Activated CD8-positive, alpha-beta memory T cell treated with anti-CD3 and anti-CD28 coated beads, Interleukin-2, amount 10 ng/mL, durations not matched to agents 7 days and 5 days (primary cell): ENCODE results near the gene PER1. TPM values are rescaled to one million over a fixed set of nuclear protein-coding genes. Genes with fewer than 3 reads are reported as not detected.

ENCODE experiments used
- ATAC-seq: fragments of 150-1000 bp; cut with Tn5 transposase; one replicate; pipeline ENCODE4 v1.10.0; 2021; ENCODE audit warnings: moderate library complexity
- CTCF ChIA-PET: fragments of 350-600 bp; sonication (Branson Sonifier 250); formaldehyde crosslinking; loops from one replicate; lab custom pipeline; 2021; ENCODE audit warnings: antibody characterized with exemption; lab: Charles Lee
- DNase-seq: peaks from one replicate; pipeline ENCODE4 v3.0.0-alpha.2; 2020
- H3K27ac Mint-ChIP-seq: one replicate; pipeline ENCODE4 v1.8.0; 2021; ENCODE audit warnings: mild to moderate bottlenecking, mixed read lengths
- H3K27me3 Mint-ChIP-seq: one replicate; pipeline ENCODE4 v1.8.0; 2021; ENCODE audit warnings: mixed read lengths
- H3K36me3 Mint-ChIP-seq: one replicate; pipeline ENCODE4 v1.8.0; 2021; ENCODE audit warnings: mild to moderate bottlenecking, mixed read lengths
- H3K4me1 Mint-ChIP-seq: one replicate; pipeline ENCODE4 v1.8.0; 2021; ENCODE audit warnings: mixed read lengths
- H3K4me3 Mint-ChIP-seq: one replicate; pipeline ENCODE4 v1.8.0; 2021; ENCODE audit warnings: mild to moderate bottlenecking, moderate library complexity, mixed read lengths
- H3K9me3 Mint-ChIP-seq: one replicate; pipeline ENCODE4 v1.8.0; 2022; ENCODE audit warnings: low read depth, mixed read lengths
- total RNA-seq, 2 experiments: library from RNA; stranded (reverse); gene quantifications; one replicate each; pipeline ENCODE4 v1.2.3, GENCODE V29; 2021

The PER1 gene
- total RNA-seq, 2 experiments from 2014 or later, result 47.3 to 56.4 TPM

DNA sequence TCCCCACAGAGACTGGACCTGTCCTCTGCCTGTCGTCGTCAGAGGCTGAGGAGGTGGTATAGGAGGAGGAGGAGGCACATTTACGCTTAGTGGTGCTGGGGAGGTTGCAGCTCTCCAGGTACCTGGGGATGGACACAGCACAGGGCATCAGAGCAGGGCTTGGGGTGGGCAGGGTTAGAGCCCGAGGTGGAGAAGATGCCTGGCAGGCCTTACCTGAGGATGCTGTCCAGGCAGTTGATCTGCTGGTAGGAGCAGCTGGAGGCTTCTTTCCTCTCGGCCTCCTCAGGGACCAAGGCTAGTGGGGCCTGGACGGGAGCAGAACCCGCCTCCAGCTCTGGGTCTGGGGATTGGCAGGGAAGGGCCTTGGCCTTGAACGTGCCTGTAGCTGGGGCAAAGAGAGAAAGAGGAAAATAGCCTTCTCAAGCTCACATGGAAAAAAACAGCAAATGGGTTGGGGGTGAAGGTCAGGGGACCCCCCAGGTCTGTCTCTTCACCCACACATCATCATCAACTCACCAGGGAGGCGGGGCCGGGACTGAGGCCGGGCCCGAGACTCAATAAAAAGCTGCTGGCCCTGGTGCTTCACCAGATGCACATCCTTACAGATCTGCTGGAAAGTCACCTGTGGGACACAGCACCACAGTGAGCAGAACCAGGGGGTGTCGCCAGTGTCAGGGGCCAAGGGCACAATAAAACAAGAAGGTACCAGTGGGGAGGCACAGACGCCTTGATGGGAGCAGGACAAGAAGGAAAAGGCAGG, 5.6 kb downstream of the PER1 start:
- Mint-ChIP-seq H3K4me1 (peaks cover 6% of the 10 kb centered on the region), H3K27ac (no peak overlapping the region), H3K9me3 (no peaks in the 10 kb centered on the region), H3K27me3 (no peaks in the 10 kb centered on the region), H3K4me3 (no peak overlapping the region), H3K36me3 (peaks cover 27% of the 10 kb centered on the region)
- ATAC-seq (no peak), DNase-seq (no peak)
- CTCF ChIA-PET, result interaction anchor here (1.4 kb wide), 1 partner anchor 9 kb away, joined by 3 read pairs; no protein-coding TSS in a partner anchor

DNA sequence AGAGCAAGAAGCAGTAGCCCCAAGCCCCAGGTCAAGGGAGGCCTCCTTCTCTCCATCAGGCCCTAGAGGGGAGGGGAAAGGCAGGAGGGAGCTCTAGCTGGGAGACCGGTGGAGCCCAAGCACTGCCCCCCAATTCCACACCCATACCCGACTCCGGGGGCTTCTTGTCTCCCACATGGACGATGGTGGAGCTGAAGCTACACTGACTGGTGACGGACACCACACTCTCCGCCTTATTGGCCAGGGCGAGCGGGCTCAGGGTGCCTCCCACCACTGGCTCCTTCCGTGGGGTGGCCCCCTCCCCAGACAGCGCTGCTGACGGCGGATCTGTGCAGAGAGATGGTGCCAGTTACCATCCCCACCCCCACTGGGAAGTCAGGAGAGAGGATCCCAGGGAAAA, 6.4 kb downstream of the PER1 start:
- CTCF ChIA-PET, result interaction anchor here (0.9 to 1.4 kb wide), 2 partner anchors 8 to 36 kb away, joined by 3 read pairs; no protein-coding TSS in a partner anchor
- no peak for ATAC-seq
- Mint-ChIP-seq H3K4me3 (no peak overlapping the region), H3K36me3 (peaks cover 31% of the 10 kb centered on the region), H3K27me3 (no peaks in the 10 kb centered on the region), H3K9me3 (no peaks in the 10 kb centered on the region), H3K27ac (no peak overlapping the region), H3K4me1 (peaks cover 5% of the 10 kb centered on the region)
- no peak for DNase-seq

DNA sequence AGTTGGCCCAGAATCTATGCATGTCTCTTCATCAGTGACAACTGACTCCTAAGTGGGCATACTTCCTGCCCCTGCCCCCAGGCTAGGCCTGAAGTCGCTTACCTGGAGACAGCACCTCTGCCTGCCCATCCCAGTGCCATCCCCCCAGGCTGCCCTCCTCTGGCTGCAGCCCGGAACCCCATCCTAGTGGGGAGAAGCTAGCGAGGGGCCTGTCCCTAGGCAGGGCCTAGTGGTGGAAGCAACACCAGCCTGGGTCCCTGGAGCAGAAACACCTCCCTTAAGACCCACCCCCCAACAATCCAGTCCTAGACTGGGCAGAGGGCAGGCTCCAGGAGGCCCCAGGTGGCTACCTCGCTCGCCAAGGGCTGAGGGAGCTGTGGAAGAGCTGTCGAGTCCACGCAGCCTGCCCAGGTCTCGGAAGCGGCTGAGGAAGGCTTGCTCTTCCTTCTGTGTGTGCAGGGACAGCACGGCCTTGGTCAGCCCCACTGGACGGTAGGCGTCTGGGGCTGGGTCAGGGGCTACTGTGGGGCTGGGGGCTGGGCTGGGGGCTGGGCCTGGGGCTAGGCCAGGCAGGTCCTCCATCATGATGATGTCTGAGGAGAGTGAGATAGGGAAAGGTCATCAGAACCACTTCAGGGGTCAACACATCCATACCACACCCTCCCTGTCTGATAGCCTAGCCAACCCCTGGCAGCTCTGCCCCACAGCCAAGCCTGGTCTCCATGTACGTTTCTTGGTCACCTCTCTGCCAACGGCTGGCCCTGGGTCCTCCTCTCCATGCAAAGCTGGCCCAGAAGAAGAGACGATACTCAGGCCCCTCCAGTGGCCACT, 7.6 kb downstream of the PER1 start:
- no peak for ATAC-seq
- Mint-ChIP-seq H3K4me3 (no peak overlapping the region), H3K4me1 (no peaks in the 10 kb centered on the region), H3K9me3 (no peaks in the 10 kb centered on the region), H3K27ac (no peak overlapping the region), H3K27me3 (no peaks in the 10 kb centered on the region), H3K36me3 (peaks cover 30% of the 10 kb centered on the region)
- CTCF ChIA-PET, result interaction anchor here (0.9 kb wide), 1 partner anchor 35 kb away, joined by 3 read pairs; no protein-coding TSS in a partner anchor
- DNase-seq, result no peak

DNA sequence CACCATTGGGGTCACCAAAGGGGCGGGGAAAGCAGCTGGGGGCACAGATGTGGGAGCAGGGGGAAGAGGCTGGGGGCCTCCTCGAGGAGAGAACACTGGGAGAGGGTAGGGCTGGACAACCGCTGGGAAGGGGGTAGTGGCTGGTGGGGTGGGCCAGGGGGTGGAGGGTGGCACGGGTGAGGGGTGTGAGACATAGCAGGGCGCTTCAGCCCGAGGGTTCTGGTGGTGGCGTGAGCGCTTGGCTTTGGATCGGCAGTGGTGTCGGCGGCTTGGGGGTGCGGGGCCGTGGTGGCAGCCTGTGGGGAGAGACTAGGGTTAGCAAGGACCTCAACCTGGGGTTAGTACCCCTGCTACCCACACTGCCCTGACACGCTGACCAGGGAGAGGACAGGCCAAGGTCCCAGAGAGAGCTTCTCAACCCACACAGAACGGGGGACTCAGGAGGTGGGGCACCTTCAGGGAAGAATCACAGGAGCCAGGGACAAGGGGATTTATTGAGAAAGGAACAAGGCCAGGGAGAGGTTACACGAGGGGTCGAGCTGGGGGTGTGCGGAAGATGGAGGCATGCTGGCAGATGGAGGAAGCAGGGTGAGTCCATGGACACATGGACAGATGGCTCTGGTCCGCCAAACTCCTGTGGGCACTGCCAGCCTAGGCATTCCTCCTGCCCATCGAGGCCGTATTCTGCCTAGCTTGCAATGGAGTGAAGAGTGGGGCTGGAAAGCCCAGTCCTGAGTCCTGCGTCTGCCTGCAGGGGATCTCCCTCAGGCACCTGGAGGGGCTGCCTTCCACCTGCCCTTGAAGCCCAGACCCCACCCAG, 8.4 kb downstream of the PER1 start:
- CTCF ChIA-PET, result no interaction called here
- DNase-seq, result no peak
- Mint-ChIP-seq H3K4me3 (no peak overlapping the region), H3K4me1 (no peaks in the 10 kb centered on the region), H3K36me3 (peaks cover 30% of the 10 kb centered on the region), H3K9me3 (no peaks in the 10 kb centered on the region), H3K27me3 (no peaks in the 10 kb centered on the region), H3K27ac (no peak overlapping the region)
- ATAC-seq, result no peak

DNA sequence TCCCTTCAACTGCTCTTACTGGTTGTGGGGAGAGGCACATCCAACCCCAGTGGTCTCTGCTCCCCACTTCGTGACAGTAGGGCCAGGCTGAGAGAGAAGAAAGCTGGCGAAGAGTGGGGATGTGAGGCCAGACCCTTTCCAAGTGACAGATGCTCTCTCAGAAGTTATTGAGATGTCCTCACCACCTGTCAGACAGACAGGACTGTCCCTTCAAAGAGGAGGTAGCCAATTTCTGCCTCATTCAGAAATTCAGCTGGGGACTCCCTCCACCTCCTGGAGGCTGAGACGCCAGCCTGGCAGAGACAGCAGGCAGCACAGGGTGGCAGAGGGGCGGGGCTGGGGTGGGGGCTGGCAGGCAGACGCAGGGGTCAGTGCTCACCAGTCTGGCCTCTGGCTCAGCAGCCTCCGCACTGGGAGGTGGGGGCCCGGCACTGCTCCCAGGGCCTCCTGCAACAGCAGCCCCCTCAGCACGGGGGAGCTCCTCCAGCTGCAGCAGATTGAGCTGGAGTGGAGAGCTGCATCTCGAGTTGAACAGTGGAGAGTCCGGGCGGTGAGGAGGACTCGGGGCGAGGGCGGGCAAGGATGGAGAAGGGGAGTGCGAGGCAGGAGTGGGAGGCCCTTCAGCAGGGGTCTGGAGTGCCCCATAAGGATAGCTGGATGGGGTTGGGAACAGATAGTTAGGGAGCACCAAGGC, 9.2 kb downstream of the PER1 start:
- H3K27me3 Mint-ChIP-seq, result no peaks in the 10 kb centered on the region
- H3K4me3 Mint-ChIP-seq, result no peak overlapping the region
- H3K4me1 Mint-ChIP-seq, result no peaks in the 10 kb centered on the region
- peaks cover 24% of the 10 kb centered on the region for H3K36me3 Mint-ChIP-seq
- CTCF ChIA-PET, result no interaction called here
- DNase-seq (no peak), ATAC-seq (no peak)
- H3K9me3 Mint-ChIP-seq, result no peaks in the 10 kb centered on the region
- H3K27ac Mint-ChIP-seq, result no peak overlapping the region

DNA sequence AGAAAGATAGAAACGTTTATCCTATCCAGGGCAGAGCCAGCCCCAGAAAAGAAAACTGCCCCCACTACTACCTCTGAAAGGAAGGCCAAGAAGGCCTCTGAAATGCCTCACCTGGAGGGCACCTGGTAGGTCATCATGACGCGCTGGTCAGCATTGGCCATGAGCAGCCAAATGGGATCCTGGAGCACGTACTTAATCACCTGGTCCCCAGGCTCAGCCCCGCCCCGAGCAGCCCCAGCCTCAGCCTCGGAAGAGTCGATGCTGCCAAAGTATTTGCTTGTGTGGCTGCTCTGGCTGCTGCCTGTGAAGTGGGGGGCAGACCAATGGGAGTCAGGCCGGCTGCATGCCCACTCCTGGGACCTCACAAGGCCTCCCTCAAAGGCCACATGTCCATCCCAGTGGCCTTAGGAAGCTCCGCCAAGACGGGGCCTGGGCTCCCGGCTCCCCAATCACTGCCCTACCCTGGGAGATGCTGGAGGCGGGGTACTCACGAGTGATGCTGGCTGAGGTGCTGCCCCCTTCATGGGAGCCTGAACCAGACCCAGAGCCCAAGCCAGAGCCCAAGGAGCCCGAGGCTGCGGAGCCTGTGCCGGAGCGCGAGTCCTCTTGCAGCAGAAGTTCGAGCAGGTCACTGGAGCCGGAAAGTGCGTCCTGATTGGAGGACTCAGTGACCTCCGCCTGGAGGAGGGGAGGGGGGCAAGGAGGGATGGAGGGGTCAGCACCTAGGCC, 9.9 kb downstream of the PER1 start:
- Mint-ChIP-seq H3K36me3 (peaks cover 22% of the 10 kb centered on the region), H3K4me1 (no peaks in the 10 kb centered on the region), H3K27ac (no peak overlapping the region), H3K9me3 (no peaks in the 10 kb centered on the region), H3K27me3 (no peaks in the 10 kb centered on the region), H3K4me3 (no peak overlapping the region)
- DNase-seq (no peak), ATAC-seq (no peak)
- CTCF ChIA-PET, result interaction anchor here (5.0 to 5.9 kb wide), 3 partner anchors 10 to 23 kb away, joined by 47 to 92 read pairs (median 52); partner anchors contain the start of genes ALOXE3, PER1 and VAMP2

DNA sequence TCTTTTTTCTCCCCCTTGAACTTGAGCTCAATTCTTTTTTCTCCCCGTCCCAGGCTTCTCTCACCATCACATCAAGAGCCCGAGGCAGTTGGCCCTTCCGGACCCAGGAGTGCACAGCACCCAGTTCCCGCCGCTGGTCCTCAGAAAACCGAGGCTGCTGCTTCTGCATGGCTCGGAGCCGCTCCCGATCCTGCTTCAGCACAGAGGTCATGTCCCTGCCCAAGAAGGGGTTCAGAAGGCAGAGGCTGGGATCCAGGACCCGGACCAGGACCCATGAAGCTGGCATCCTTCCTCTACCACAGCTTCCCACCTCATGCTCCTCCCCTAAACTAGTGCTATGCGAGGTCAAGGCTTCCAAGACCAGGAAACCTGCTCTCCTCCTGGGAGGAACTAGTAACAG, 10.5 kb downstream of the PER1 start:
- DNase-seq (no peak), ATAC-seq (no peak)
- no peak overlapping the region for H3K4me3 Mint-ChIP-seq
- H3K27me3 Mint-ChIP-seq, result peaks cover 2% of the 10 kb centered on the region
- H3K27ac Mint-ChIP-seq, result no peak overlapping the region
- peaks cover 1% of the 10 kb centered on the region for H3K4me1 Mint-ChIP-seq
- peaks cover 19% of the 10 kb centered on the region for H3K36me3 Mint-ChIP-seq
- no peaks in the 10 kb centered on the region for H3K9me3 Mint-ChIP-seq
- CTCF ChIA-PET, result interaction anchor here (5.0 to 5.9 kb wide), 3 partner anchors 10 to 23 kb away, joined by 47 to 92 read pairs (median 52); partner anchors contain the start of genes ALOXE3, PER1 and VAMP2

DNA sequence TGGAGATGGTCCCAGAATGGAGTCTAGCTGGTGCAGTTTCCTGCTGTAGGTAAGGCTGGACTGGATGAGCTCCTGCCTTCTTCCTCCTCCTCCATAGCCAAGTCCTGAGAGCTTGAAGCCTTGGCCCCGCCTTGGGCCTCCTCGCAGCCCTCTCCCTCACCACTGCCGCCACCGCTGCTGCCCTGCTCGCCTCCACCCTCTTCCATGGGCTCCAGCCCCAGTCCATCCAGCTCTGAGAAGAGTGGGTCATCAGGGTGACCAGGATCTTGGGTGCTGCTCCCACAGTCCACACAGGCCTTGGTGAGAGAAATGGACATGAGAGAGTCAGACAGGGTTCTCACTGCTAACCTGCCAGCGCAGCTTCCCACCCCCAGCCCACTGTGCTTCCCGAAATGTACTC, 11.2 kb downstream of the PER1 start:
- CTCF ChIA-PET, result interaction anchor here (0.9 to 5.9 kb wide), 5 partner anchors 11 to 108 kb away, joined by 3 to 92 read pairs (median 47); partner anchors contain the start of genes ALOXE3, PER1, PFAS and VAMP2
- Mint-ChIP-seq H3K36me3 (peaks cover 13% of the 10 kb centered on the region), H3K9me3 (no peaks in the 10 kb centered on the region), H3K4me3 (no peak overlapping the region), H3K27ac (no peak overlapping the region), H3K4me1 (peaks cover 2% of the 10 kb centered on the region), H3K27me3 (peaks cover 3% of the 10 kb centered on the region)
- no peak for ATAC-seq
- DNase-seq, result no peak

DNA sequence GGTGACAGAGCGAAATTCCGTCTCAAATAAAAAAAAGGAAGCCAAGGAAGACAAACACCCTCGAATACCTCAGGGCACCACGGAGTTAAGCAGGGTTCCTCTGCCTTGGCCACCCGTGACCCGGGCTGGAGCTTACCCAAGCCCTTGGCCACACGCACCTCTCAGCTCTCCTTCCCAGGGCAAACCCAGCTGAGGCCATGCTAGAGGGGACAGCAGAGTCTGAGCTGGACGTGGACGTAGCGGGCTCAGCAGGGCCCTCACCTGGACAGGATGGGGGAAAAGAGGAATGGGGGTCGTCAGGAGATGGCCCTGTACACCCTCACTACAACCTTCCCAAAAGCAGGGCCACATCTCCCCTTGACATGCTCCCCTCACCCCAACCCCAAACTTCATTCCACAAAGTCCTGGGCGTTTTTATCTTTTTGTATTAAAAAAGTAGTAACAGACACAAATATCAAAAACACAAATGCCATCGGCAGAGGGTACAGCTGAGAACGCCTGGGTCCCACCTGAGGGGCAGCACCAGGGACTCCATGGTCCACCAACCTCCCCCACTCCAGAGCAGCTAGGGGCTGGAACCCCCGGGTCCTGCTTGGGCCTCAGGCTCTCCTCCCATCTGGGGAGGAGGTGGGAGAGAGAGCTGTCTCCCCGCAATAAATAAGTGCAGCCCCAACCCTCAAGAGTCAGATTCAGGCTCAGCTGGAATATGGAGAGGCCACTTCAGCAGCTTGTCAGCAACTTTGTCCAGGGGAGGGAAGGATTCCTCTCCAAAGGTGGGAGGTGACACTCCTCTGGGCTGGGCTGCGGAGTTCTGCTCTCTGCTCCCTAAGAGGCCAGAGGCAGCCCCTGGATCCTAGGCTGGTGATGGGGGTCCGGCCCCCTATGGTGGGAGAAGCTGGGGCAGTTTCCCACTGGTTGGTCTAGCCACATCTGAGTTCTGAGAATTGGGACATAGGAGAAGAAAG, 11.9 kb downstream of the PER1 start:
- ATAC-seq (no peak), DNase-seq (no peak)
- Mint-ChIP-seq H3K9me3 (no peaks in the 10 kb centered on the region), H3K27ac (no peak overlapping the region), H3K36me3 (peaks cover 11% of the 10 kb centered on the region), H3K4me3 (no peak overlapping the region), H3K4me1 (peaks cover 2% of the 10 kb centered on the region), H3K27me3 (peaks cover 3% of the 10 kb centered on the region)
- CTCF ChIA-PET, result interaction anchor here (0.8 to 5.9 kb wide), 11 partner anchors 12 to 804 kb away, joined by 3 to 92 read pairs (median 17); partner anchors contain the start of genes ACAP1, ALOXE3, CTC1 and HES7

DNA sequence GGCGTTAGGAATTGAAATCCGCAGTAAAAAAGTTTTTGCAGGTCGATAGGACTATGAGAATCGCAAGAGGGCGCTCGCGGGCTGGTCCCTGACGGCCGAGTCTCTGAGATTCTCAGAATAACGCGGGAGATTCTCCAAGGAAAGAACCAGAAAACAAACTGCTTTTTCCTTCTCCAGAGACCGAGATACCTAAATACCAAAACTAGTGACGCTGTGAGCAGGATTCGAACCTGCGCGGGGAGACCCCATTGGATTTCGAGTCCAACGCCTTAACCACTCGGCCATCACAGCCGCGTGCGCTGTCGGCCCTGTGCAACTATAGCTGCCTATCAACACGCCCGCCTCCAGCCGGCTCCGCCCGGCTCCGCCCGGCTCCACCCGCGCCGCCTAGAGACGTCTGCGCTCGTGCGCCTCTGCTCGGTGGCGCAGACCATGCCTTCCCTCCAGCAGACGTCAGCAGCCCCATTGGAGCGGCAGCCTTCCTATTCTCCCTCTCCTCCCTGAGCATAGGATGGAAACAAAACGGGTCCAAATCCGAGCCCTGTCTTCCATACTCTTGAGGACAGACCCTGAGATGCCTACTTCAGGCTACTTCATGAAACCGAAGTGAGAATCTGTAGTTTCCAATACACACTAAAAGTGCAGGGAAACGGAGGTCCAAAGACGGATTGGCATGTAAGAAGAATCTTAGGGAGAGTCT, 13.4 kb downstream of the PER1 start:
- H3K27me3 Mint-ChIP-seq, result peaks cover 5% of the 10 kb centered on the region
- H3K4me3 Mint-ChIP-seq, result no peak overlapping the region
- no peak overlapping the region for H3K27ac Mint-ChIP-seq
- DNase-seq, result peak; percentile 98
- peaks cover 9% of the 10 kb centered on the region for H3K36me3 Mint-ChIP-seq
- no peaks in the 10 kb centered on the region for H3K9me3 Mint-ChIP-seq
- peaks cover 2% of the 10 kb centered on the region for H3K4me1 Mint-ChIP-seq
- CTCF ChIA-PET, result interaction anchor here (0.8 to 5.9 kb wide), 26 partner anchors 9 to 237 kb away, joined by 3 to 92 read pairs (median 6); partner anchors contain the start of genes ALOXE3, AURKB, CTC1 and HES7
- peak; percentile 95 for ATAC-seq
